DOHH2 (cell line): ENCODE results near the gene ADGRL3.

Experiments
- CTCF ChIP-seq: fragments of 200-600 bp; sonication (generic); IDR thresholded peaks from one replicate; pipeline ENCODE4 v1.5.1; 2014; ENCODE audit warnings: antibody characterized with exemption, mild to moderate bottlenecking, low read depth, low read length; ENCODE audit not compliant: poor library complexity, severe bottlenecking
- EZH2phosphoT487 ChIP-seq: fragments of 200-600 bp; sonication (generic); IDR thresholded peaks from 2 replicates; pipeline ENCODE4 v1.6.1; 2017; ENCODE audit warnings: borderline replicate concordance, mild to moderate bottlenecking, antibody characterized with exemption, low read length, moderate library complexity, mixed read lengths

GRCh38 chr4:61379406-61379805 lies 179.3 kb downstream of the ADGRL3 start:
- TF ChIP-seq CTCF (no peak), EZH2phosphoT487 (no peak)
